HepG2 (cell line): Measurements from ENCODE around the gene FANCG. TPM values are rescaled to one million over a fixed set of nuclear protein-coding genes. Genes with fewer than 3 reads are reported as not detected.

Experiments used
- ARNTL ChIP-seq: sonication (generic); formaldehyde crosslinking; IDR thresholded peaks from 2 replicates; pipeline ENCODE4 v1.4.0; 2020; ENCODE audit warnings: mild to moderate bottlenecking, missing genetic modification reagents
- ASH2L ChIP-seq: fragments of 300-600, 200-600 bp; sonication (generic); IDR thresholded peaks from 2 replicates; pipeline ENCODE4 v1.7.0; 2017; ENCODE audit warnings: low read depth, mild to moderate bottlenecking, moderate library complexity, mixed read lengths, low read length; ENCODE audit not compliant: insufficient read length
- ESRRA ChIP-seq: sonication (generic); formaldehyde crosslinking; IDR thresholded peaks from 2 replicates; pipeline ENCODE4 v1.5.1; 2020; ENCODE audit warnings: mild to moderate bottlenecking, low read depth, missing genetic modification reagents
- FLYWCH1 ChIP-seq: sonication (generic); formaldehyde crosslinking; IDR thresholded peaks from 2 replicates; pipeline ENCODE4 v1.8.1; 2023; ENCODE audit warnings: mild to moderate bottlenecking, missing genetic modification reagents
- GTF2F1 ChIP-seq: fragments of 150-350 bp; IDR thresholded peaks from 2 replicates; pipeline ENCODE4 v1.6.1; 2014; ENCODE audit warnings: low read length
- HHEX ChIP-seq: IDR thresholded peaks from 2 replicates; pipeline ENCODE4 v1.6.1; 2016; ENCODE audit warnings: control low read depth
- HNRNPH1 ChIP-seq: fragments of 200-400 bp; formaldehyde crosslinking; optimal IDR thresholded peaks from 2 replicates; pipeline ENCODE3; 2017; ENCODE audit warnings: mild to moderate bottlenecking, low read depth, low read length
- KDM5A ChIP-seq: fragments of 200-600 bp; sonication (generic); IDR thresholded peaks from 2 replicates; pipeline ENCODE4 v1.7.0; 2018; ENCODE audit warnings: antibody characterized with exemption, mild to moderate bottlenecking, low read length, borderline replicate concordance
- POGK ChIP-seq: sonication (generic); formaldehyde crosslinking; conservative IDR thresholded peaks from 2 replicates; pipeline ENCODE4 v1.8.0; 2022; ENCODE audit warnings: mild to moderate bottlenecking, moderate library complexity, missing genetic modification reagents
- SALL1 ChIP-seq: sonication (generic); formaldehyde crosslinking; IDR thresholded peaks from 2 replicates; pipeline ENCODE4 v1.8.0; 2022; ENCODE audit warnings: mild to moderate bottlenecking, missing genetic modification reagents
- SRSF9 ChIP-seq: fragments of 200-400 bp; formaldehyde crosslinking; IDR thresholded peaks from 2 replicates; pipeline ENCODE4 v1.6.1; 2018; ENCODE audit warnings: borderline replicate concordance, mild to moderate bottlenecking, low read depth, low read length; ENCODE audit not compliant: insufficient read depth, poor library complexity, severe bottlenecking
- TEAD3 ChIP-seq: optimal IDR thresholded peaks from 2 replicates; pipeline ENCODE3; 2016; ENCODE audit warnings: borderline replicate concordance
- ZFP90 ChIP-seq: sonication (generic); formaldehyde crosslinking; IDR thresholded peaks from 2 replicates; pipeline ENCODE4 v1.8.0; 2022; ENCODE audit warnings: missing genetic modification reagents, mild to moderate bottlenecking, inconsistent platforms, borderline replicate concordance
- ZNF329 ChIP-seq: sonication (generic); formaldehyde crosslinking; IDR thresholded peaks from 2 replicates; pipeline ENCODE4 v1.9.0; 2021; ENCODE audit warnings: low read depth, mild to moderate bottlenecking, missing genetic modification reagents
- ZNF766 ChIP-seq: sonication (generic); formaldehyde crosslinking; IDR thresholded peaks from 2 replicates; pipeline ENCODE4 v1.5.0; 2020; ENCODE audit warnings: missing genetic modification reagents, borderline replicate concordance
- ZNF784 ChIP-seq: sonication (generic); formaldehyde crosslinking; IDR thresholded peaks from 2 replicates; pipeline ENCODE4 v1.5.1; 2020; ENCODE audit warnings: missing genetic modification reagents, mild to moderate bottlenecking, borderline replicate concordance
- ZNF878 ChIP-seq: sonication (generic); formaldehyde crosslinking; IDR thresholded peaks from 2 replicates; pipeline ENCODE4 v1.8.1; 2023; ENCODE audit warnings: mild to moderate bottlenecking, missing genetic modification reagents, moderate library complexity
- polyA plus RNA-seq, 8 experiments: library from polyadenylated mRNA; depleted of rRNA in 3 of 8; stranded (reverse) in 7 of 8; unstranded in 1 of 8; fragments of >200 nt; fragmentation: Illumina TruSeq in 4 of 8; extraction: Trizol in 4 of 8; gene quantifications; 2 replicates each; pipeline versions ENCODE4 v1.2.1 to v1.2.3, GENCODE V29; 2011 to 2016; ENCODE audit warnings: low read depth in 4 of 8, missing spikeins in 1 of 8, mixed read lengths in 1 of 8; ENCODE audit not compliant: insufficient read depth in 1 of 8
- total RNA-seq, 5 experiments: library from RNA; depleted of rRNA; stranded (reverse); fragments of >200 nt; fragmentation: Illumina TruSeq; extraction: Trizol; gene quantifications; 2 replicates each; pipeline ENCODE4 v1.2.3, GENCODE V29; 2016; ENCODE audit warnings: low read depth in 1 of 5
- TF ChIP-seq, protein P1 (sequence below): sonication (generic); formaldehyde crosslinking; IDR thresholded peaks from 2 replicates; pipeline ENCODE4 v1.5.0; 2020; ENCODE audit warnings: missing genetic modification reagents, mild to moderate bottlenecking, borderline replicate concordance

Gene FANCG
- total and polyA plus RNA-seq, 2 of the 13 experiments (the other 11 are each of a cell fraction or from before 2014, with no cell fraction given): 14.4 to 45.1 TPM

DNA sequence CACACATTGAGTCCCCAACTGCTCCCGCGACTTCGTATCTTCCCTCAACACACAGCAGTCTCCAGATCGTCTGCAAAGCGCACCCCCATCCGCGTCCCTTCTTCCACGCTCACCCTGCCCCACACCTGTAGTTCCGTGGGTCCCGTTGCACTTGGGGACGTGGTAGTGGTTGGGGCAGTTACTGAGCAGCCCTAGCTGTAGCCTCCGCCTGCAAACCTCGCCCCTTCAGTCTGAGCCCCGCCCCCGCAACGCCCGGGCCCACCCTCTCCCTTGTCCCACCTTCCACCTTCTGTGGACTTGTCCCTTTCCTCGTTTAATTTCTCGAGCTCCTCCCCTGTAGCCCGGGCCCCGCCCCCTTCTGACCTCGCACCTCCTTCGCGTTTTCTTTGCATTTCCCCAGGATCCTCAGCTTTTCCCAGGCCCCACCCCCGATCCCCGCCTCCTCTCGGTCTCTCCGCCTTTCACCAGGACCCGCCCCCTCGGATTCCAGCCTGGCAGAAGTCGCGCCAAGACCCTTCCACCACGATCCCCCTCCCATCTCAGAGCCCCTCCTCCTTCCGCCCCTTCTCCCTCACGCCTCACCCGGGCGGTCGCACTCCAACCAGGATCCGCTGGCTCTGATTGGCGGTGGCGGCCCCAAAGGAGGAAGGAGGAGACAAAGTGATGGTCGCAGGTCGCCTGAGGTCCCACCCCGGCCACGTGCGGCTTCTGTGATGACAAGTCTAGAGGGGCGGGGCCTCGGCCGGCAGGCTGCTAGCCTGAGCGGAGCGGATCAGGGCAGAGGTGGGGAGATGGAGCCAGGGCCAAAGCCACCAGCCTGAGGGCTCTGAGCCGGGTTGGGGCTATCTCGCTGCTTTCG is 36.2 kb upstream of the FANCG start, which contains the start of gene ATOSB (continued):
- no peak for TF ChIP-seq ZNF784 (CRISPR knock-in tag)
- no peak for TF ChIP-seq HNRNPH1
- no peak for TF ChIP-seq GTF2F1
- peak; percentile 26 for TF ChIP-seq TEAD3
- peak; percentile 95 for TF ChIP-seq ARNTL
- no peak for TF ChIP-seq HHEX
- TF ChIP-seq, protein P1, sequence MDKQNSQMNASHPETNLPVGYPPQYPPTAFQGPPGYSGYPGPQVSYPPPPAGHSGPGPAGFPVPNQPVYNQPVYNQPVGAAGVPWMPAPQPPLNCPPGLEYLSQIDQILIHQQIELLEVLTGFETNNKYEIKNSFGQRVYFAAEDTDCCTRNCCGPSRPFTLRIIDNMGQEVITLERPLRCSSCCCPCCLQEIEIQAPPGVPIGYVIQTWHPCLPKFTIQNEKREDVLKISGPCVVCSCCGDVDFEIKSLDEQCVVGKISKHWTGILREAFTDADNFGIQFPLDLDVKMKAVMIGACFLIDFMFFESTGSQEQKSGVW (CRISPR knock-in tag): no peak
- TF ChIP-seq SALL1 (CRISPR knock-in tag): peak; percentile 63; the same call in 1 of the 2 replicates
- no peak for TF ChIP-seq ZNF329 (CRISPR knock-in tag)
- TF ChIP-seq ZNF878 (CRISPR knock-in tag): no peak
- no peak for TF ChIP-seq SRSF9
- no peak for TF ChIP-seq POGK
- TF ChIP-seq ESRRA (CRISPR knock-in tag): peak; percentile 15; the same call in 1 of the 2 replicates
- TF ChIP-seq KDM5A: peak; percentile 66; the same call in 1 of the 2 replicates
- 0 out of 2 replicates have a peak, but pooled peaks have one; percentile 29 for TF ChIP-seq FLYWCH1 (CRISPR knock-in tag)
- TF ChIP-seq ZFP90 (CRISPR knock-in tag): no peak
- TF ChIP-seq ASH2L: no peak
- TF ChIP-seq ZNF766 (CRISPR knock-in tag): no peak
